ENCODE data around the gene NTSR1. TPM values are rescaled to one million over a fixed set of nuclear protein-coding genes. Genes with fewer than 3 reads are reported as not detected.

NTSR1 gene
- total and polyA plus RNA-seq, 2 of the 8 experiments (the other 6 are each of a cell fraction or from before 2014, with no cell fraction given), result 0.53 to 0.89 TPM

DNA sequence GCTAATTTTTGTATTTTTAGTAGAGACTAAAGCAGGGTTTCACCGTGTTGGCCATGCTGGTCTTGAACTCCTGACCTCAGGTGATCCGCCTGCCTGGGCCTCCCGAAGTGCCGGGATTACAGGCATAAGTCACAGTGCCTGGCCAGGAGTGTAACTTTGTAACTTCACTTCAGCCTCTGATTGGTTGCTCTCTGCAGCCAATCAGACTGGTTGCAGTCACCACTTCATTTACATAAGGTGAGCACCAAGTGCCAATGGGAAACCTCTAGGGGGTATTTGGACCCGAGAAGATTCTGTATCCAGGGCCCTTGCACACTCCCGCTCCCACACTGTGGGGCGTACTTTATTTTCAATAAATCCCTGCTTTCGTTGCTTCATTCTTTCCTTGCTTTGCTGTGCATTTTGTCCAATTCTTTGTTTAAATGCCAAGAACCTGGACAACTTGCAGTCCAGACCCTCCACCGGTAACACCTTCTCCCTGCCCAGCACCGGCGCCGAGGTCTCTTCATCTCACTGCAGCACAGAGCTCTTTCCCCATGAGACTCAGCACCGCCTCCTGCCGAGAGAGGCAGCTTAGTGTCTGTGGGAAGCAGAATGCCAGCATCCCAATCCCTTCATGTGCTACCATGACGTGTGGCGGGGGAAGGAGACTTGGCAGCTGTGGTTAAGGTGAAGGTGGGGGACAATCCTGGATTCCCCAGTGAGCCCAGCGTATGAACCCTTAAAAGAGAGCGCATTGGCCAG, 73.7 kb downstream of the NTSR1 start (continued):
- TF ChIP-seq TAF7 (optimal IDR thresholded peaks at IDR 0.05; ENCODE audit: borderline replicate concordance, low read depth, low read length) (no peak), RXRA (IDR thresholded peaks at IDR 0.05; ENCODE audit: insufficient read depth, low read depth, low read length) (no peak), POLR2A (IDR thresholded peaks at IDR 0.05; ENCODE audit: control extremely low read depth in 1 of 2, low read depth in 2 of 2, low read length in 2 of 2) (no peak), POU5F1 (IDR thresholded peaks at IDR 0.05; ENCODE audit: low read depth, low read length) (no peak), CREB1 (IDR thresholded peaks at IDR 0.05) (no peak)
- TF ChIP-seq, protein P1, sequence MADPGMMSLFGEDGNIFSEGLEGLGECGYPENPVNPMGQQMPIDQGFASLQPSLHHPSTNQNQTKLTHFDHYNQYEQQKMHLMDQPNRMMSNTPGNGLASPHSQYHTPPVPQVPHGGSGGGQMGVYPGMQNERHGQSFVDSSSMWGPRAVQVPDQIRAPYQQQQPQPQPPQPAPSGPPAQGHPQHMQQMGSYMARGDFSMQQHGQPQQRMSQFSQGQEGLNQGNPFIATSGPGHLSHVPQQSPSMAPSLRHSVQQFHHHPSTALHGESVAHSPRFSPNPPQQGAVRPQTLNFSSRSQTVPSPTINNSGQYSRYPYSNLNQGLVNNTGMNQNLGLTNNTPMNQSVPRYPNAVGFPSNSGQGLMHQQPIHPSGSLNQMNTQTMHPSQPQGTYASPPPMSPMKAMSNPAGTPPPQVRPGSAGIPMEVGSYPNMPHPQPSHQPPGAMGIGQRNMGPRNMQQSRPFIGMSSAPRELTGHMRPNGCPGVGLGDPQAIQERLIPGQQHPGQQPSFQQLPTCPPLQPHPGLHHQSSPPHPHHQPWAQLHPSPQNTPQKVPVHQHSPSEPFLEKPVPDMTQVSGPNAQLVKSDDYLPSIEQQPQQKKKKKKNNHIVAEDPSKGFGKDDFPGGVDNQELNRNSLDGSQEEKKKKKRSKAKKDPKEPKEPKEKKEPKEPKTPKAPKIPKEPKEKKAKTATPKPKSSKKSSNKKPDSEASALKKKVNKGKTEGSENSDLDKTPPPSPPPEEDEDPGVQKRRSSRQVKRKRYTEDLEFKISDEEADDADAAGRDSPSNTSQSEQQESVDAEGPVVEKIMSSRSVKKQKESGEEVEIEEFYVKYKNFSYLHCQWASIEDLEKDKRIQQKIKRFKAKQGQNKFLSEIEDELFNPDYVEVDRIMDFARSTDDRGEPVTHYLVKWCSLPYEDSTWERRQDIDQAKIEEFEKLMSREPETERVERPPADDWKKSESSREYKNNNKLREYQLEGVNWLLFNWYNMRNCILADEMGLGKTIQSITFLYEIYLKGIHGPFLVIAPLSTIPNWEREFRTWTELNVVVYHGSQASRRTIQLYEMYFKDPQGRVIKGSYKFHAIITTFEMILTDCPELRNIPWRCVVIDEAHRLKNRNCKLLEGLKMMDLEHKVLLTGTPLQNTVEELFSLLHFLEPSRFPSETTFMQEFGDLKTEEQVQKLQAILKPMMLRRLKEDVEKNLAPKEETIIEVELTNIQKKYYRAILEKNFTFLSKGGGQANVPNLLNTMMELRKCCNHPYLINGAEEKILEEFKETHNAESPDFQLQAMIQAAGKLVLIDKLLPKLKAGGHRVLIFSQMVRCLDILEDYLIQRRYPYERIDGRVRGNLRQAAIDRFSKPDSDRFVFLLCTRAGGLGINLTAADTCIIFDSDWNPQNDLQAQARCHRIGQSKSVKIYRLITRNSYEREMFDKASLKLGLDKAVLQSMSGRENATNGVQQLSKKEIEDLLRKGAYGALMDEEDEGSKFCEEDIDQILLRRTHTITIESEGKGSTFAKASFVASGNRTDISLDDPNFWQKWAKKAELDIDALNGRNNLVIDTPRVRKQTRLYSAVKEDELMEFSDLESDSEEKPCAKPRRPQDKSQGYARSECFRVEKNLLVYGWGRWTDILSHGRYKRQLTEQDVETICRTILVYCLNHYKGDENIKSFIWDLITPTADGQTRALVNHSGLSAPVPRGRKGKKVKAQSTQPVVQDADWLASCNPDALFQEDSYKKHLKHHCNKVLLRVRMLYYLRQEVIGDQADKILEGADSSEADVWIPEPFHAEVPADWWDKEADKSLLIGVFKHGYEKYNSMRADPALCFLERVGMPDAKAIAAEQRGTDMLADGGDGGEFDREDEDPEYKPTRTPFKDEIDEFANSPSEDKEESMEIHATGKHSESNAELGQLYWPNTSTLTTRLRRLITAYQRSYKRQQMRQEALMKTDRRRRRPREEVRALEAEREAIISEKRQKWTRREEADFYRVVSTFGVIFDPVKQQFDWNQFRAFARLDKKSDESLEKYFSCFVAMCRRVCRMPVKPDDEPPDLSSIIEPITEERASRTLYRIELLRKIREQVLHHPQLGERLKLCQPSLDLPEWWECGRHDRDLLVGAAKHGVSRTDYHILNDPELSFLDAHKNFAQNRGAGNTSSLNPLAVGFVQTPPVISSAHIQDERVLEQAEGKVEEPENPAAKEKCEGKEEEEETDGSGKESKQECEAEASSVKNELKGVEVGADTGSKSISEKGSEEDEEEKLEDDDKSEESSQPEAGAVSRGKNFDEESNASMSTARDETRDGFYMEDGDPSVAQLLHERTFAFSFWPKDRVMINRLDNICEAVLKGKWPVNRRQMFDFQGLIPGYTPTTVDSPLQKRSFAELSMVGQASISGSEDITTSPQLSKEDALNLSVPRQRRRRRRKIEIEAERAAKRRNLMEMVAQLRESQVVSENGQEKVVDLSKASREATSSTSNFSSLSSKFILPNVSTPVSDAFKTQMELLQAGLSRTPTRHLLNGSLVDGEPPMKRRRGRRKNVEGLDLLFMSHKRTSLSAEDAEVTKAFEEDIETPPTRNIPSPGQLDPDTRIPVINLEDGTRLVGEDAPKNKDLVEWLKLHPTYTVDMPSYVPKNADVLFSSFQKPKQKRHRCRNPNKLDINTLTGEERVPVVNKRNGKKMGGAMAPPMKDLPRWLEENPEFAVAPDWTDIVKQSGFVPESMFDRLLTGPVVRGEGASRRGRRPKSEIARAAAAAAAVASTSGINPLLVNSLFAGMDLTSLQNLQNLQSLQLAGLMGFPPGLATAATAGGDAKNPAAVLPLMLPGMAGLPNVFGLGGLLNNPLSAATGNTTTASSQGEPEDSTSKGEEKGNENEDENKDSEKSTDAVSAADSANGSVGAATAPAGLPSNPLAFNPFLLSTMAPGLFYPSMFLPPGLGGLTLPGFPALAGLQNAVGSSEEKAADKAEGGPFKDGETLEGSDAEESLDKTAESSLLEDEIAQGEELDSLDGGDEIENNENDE (IDR thresholded peaks at IDR 0.05; ENCODE audit: insufficient replicate concordance, low read length), result no peak
